Measurements from ENCODE around the gene OR2D3.
"Not testable (repeated sequence)": the region's sequence is repeated elsewhere in the genome, so short reads cannot be mapped to it uniquely, and the experiment has no call there.

OR2D3 gene, protein sequence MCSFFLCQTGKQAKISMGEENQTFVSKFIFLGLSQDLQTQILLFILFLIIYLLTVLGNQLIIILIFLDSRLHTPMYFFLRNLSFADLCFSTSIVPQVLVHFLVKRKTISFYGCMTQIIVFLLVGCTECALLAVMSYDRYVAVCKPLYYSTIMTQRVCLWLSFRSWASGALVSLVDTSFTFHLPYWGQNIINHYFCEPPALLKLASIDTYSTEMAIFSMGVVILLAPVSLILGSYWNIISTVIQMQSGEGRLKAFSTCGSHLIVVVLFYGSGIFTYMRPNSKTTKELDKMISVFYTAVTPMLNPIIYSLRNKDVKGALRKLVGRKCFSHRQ

GRCh38 chr11:6920702-6921101, at the start of gene OR2D3:
Gene OR2D3 (plus strand): TSS chr11:6921002. CDS start chr11:6921002, 0 bp downstream.
- no peak within 1 kb of the TSS for H3K4me3 ChIP-seq (ENCODE audit: low read depth, low read length)
- TF ChIP-seq CTCF (IDR thresholded peaks at IDR 0.05; ENCODE audit: borderline replicate concordance, insufficient read depth, low read depth, low read length): no peak

GRCh38 chr11:6871278-6871677, 49.5 kb upstream of the OR2D3 start:
- H3K4me3 ChIP-seq (ENCODE audit: low read depth, low read length): no peak overlapping the region
- no peak for TF ChIP-seq CTCF (IDR thresholded peaks at IDR 0.05; ENCODE audit: borderline replicate concordance, insufficient read depth, low read depth, low read length)

DNA sequence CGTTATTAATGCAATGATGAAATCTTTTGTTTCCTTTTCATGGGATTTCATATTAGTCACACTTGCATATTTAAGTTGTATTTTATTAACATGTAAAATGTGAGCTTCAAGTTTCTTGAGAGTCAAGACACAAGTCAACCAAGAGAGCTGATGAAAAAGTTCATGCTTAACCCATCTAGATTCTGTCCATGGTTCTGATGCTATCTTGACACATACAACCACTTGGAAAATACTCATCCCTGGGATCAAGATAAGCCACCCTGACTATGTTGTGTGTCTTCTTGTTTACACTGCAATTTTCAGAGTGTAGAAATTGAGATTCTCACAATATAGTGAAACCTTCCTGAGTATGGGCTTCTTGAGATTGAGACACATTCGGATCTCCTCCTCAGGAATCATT, 45.0 kb upstream of the OR2D3 start:
- no peak for TF ChIP-seq CTCF (IDR thresholded peaks at IDR 0.05; ENCODE audit: borderline replicate concordance, insufficient read depth, low read depth, low read length)
- no peak overlapping the region for H3K4me3 ChIP-seq (ENCODE audit: low read depth, low read length)

DNA sequence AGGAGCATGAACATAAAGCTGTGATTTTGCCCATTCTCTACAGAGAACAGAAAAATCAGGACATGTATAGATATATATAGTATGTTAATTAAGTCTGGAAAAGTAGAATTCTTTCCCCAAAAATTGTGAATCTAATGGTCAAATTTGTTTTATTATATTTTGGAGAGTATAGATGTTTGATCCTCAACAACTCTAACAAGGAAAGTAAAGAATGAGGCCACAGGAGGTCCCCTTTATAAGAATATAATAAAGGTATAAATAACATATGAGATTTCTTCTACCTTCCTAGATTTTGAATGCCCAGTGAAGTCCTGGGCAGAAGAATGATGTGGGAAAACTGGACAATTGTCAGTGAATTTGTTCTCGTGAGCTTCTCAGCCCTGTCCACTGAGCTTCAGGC, 44.5 kb upstream of the OR2D3 start, which contains the start of gene OR10A4:
Gene OR10A4, plus strand, starts transcription at position 301 of the 400 bp plus-strand sequence. Its CDS starts 23 bp downstream, at position 324.
- no peak within 1 kb of the TSS for H3K4me3 ChIP-seq (ENCODE audit: low read depth, low read length)
- no peak for TF ChIP-seq CTCF (IDR thresholded peaks at IDR 0.05; ENCODE audit: borderline replicate concordance, insufficient read depth, low read depth, low read length)

- TF ChIP-seq CTCF (IDR thresholded peaks at IDR 0.05; ENCODE audit: borderline replicate concordance, insufficient read depth, low read depth, low read length): no peak
- H3K4me3 ChIP-seq (ENCODE audit: low read depth, low read length): no peak overlapping the region
Measured at GRCh38 chr11:6876914-6877313, 43.9 kb upstream of the OR2D3 start.

DNA sequence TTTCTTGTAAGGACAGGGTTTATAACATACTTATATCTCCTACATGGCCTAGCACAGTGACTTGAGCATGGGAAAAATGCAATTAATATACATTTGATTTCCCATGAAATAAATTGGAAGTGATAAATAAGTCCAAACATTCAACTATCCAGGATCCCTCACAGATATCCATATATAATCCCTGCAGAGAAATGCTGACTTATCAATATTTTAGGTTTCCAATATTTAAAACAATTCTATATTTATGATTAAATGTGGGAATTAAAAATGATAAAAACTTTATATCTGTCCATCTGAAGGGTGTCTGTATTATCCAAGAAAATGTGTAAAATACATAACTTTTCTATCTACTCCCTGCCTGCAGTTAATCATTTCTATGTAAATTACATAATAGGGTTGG, 38.1 kb upstream of the OR2D3 start:
- no peak for TF ChIP-seq CTCF (IDR thresholded peaks at IDR 0.05; ENCODE audit: borderline replicate concordance, insufficient read depth, low read depth, low read length)

GRCh38 chr11:6887711-6888110, 33.1 kb upstream of the OR2D3 start:
- H3K4me3 ChIP-seq (ENCODE audit: low read depth, low read length): not testable (repeated sequence)

More for the DNA sequence above, 38.1 kb upstream of the OR2D3 start:
- no peak overlapping the region for H3K4me3 ChIP-seq (ENCODE audit: low read depth, low read length)
